HG03378 (cell line): Measurements from ENCODE around the gene TRIM63.

Experiments used
- ATAC-seq: cut with Tn5 transposase; IDR thresholded peaks from one replicate; pipeline ENCODE4 v1.9.1; 2021; ENCODE audit warnings: mild to moderate bottlenecking, moderate library complexity; ENCODE audit not compliant: unreplicated experiment

Gene TRIM63

DNA sequence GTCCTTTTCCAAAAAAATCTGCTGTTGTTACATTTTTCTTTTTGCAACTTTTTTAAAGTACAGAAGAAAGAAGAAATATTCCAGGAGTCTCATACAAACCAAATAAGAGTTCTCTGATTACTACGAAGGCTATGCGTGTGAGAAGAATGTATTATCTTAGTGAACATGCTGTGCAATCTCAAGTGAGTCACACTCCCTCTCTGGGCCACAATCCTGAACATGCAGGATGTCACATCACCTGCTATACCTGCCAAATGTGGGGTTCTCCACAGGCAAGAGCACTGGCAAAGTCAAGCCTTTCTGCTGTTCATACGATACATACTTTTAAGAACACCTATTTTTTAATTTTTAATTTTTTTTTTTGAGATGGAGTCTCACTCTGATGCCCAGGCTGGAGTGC, 21.7 kb upstream of the TRIM63 start:
- ATAC-seq, result no peak

- ATAC-seq, result no peak
Measured at GRCh38 chr1:26084844-26085243, 17.4 kb upstream of the TRIM63 start.

DNA sequence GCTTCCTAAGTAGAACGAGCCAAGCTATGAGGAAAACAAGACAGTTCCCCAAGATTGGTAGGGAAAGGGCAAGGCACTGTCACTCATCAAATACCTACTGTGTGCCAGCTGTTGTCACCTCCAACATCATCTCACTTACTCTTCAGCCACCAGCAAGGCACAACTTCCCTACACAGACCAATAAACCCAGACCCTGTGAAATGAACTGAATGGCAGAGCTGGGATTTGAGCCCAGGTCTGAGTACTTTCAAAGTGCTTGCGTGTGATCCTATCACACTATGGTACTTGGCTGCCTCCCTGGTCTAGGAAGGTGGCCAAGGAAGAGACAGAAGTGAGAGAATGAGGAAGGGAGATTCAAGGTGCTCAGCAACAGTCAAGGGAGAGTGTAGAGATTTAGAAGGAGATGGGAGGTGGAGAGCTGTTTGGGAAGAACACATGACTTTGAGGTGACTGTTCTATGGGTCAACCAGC, 16.7 kb upstream of the TRIM63 start:
- no peak for ATAC-seq

DNA sequence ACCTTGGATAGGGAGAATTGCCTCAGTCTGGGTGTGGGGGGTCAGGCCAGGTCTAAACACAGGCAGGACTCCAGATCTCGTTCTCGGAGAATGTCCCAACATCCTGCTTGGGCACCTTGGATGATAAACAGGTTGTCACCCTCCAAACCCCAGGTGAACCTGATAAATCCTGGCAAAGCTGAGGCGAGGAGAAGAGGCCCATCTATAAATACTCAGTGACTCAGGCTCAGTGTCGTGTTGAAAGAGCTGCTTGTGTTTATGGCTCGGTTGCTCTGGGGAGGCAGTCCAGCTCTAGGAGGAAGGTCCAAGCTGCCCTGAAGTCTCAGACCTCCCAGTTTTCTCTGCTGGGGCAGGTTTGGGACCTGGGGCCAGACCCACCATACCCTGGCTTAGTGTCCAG, 15.8 kb upstream of the TRIM63 start:
- no peak for ATAC-seq

DNA sequence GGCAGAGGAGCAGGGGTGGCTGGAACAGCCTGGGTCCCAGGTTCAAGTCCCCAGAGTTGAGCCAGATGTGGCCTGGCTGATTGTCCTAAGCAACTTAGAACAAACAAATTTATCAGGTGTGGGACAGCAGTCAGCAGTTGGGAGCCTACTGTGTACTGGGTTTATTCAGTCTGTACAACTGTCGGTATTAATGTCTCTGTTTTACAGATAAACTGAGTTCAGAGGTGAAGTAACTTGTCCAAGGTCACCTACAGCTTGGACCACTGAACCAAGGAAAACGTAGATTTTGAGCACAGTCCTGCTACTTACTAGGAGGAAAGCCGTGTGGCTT, 14.6 kb upstream of the TRIM63 start:
- no peak for ATAC-seq

DNA sequence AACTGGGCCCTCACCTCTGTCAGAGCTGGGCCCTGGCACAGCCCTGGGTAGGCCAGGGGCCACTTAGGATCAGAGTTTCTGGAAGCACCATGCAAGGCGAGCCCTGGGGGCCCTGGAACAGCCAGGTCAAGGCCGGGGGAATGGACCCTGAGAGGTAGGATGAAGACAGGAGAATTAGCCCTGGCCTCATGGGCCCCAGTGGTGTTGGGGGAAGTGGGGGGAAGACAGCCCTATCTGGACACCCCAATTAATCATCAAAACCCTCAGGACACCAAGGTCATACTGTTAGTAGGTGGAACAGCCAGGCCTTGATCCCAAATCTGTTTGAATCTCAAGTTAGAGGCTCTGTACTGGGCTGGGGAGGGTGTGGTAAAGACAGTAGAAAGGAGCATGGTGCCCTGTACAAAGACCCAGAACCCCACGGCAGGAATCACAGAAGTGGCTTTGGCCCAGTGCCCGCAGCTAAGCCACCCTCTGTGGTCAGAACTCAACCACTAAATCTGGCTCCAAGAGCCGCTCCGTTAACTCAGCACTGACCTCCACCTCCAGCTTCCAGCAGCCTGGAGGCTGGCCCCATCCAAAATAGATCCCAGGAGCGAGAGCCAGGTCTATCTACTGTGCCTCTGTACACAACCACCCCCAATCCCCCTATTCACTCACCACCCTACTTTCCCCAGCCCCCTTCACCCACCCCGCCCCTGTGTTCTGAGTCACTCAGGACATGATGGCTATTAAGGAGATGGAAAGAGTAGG, 14.0 kb upstream of the TRIM63 start:
- no peak for ATAC-seq

DNA sequence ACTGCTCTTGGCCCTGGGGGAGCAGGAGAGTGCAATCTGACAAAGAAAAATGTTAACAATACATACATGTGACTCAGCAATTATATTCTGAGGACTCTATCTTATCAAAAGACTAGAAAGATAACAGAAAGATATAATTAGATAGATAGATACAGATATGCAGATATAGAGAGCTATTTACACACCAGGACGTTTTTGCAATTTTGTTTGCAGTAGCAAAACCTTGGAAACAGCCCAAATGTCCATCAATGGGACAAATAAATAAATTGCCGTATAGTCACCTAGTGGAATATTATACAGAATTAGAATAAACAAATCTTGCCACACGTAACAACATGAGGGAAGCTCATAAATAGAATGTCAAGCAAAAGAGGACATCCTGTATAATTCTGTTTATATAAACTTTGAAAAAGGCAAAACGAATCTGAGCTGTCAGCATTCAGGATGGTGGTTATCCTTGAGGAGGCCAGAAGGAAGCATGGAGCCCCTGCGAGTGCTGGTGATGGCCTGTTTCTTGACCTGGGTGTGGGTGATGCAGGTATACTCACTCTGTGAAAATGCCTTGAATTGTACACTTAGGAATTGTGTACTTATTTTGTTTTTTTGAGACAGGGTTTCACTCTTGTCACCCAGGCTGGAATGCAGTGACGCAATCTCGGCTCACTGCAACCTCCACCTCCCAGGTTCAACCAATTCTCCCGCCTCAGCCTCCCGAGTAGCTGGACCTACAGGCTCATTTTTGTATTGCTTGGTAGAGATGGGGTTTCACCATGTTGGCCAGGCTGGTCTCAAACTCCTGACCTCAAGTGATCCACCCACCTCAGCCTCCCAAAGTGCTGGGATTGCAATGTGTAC, 12.8 kb upstream of the TRIM63 start:
- ATAC-seq, result no peak

DNA sequence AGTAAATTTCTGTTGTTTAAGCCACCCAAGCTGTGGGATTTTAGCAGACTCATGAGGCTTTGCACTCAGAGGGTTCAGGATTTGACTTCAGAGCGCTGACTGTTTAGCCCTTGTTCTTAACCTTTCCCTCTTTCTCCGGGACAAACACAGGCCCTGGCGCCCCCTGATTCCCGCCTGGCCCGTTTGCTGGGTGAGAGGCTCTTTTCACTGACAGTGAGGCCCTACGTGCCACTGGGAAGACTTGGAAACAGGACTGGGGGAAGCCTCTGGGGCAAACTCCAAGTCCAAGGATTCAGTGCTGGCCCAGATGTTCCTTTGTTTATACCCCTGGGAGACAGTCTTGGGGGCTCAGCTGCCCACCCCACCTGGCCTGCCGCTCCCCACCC, 11.7 kb upstream of the TRIM63 start:
- ATAC-seq, result no peak

GRCh38 chr1:26078286-26079177, 11.1 kb upstream of the TRIM63 start:
- no peak for ATAC-seq

DNA sequence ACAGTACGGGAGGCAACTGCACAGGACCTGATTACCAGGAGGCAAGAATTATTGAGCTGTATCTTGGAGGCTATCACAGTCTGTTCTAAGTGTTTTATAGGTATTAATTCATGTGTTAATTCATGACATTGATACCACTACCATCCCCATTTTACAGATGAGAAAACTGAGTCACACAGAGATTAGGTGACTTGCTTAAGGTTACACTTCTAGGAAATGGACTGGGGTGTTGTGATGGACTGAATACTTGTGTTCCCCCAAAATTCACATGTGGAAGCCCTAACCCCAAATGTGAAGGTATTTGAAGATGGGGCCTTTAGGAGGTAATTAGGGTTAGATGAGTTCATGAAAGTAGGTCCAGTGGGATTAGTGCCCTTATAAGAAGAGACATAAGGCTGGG, 10.1 kb upstream of the TRIM63 start:
- ATAC-seq, result no peak

DNA sequence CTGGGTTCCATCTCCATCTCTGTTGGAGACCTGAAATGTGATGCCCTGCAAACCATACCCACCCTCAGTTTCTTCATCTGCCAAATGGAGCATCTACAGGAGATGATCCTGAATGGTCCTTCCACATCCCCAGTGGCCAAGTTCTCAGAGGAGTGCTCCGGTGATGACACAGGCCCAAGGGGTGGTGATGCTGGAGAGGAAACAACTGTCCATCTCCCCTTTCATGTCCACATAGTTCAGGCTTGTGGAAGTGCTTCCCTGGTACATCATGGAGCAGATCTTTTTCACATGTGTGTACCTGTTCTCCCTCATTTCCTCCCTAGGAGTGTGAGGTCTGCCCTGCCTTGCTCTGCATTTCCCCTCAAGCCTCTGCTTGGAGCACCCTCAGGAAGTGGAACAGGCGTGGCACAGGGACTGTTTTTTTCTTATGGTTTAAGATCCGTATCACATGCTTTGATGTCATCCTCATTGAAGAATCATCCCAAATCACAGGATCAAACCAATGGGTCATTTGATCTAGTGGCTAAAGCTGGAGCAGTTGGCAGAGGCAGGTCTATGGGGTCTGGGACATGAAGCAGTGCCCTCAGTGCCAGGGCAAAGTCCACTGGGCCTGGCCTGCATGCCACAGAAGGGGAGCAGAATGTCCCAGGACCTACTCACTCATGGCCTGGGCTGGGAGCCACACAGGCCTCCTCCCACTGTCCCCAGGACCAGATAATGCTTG, 8.2 kb upstream of the TRIM63 start:
- ATAC-seq, result no peak

DNA sequence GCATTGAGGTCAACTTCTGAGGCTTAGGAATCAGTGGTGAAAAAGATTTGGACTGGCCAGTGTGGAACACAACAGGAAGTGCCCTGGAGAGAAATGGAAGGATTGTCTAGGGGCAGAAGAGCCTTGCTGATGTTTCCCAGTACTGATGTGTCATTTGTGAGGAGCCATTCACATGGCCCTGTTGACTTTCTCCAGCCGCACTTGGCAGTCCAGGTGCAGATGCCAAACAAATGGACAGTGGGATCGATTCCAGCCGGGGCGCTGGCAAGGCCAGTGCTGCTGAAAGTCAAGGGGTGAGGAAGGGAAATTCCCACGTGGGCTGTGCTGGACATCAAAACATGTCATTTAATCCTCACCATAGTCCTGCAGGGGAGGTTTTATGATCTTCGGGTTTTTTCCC, 4.9 kb upstream of the TRIM63 start:
- no peak for ATAC-seq

DNA sequence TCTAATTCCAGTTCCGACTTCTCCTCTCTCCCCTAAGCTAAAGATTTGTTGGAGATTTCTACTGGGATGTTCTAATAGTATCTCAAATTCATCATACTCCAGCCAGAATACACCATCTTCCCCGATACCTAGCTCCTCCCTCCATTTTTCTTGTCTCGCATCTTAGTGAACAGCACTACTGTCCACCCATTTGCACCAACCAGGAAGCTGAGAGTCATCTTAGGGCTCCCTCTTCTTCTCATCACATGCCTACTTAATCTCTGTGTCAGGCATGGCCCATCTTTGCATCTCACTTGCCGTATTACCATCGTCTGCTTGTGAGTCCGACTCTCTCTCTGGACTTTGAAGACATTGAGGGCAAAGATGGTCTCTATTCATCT, 3.5 kb upstream of the TRIM63 start:
- ATAC-seq, result no peak

- ATAC-seq, result no peak
Measured at GRCh38 chr1:26070296-26070962, 3.0 kb upstream of the TRIM63 start.

DNA sequence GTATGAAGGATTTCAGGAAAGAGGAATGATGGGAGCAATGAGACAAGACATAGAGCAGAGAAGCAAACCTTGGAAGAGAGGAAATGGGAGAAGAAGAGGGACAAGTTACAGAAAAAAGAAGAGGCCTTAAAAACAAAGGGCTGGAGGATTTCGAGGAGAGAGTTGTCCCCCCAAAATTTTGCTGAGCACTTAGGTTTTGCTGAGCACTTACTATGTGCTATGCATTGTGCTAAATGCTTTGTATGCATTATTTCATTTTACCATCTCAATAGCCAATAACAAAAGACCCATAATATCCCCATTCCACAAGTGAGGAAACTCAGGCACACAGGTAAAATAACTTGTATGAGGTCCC, 2.5 kb upstream of the TRIM63 start:
- ATAC-seq, result no peak

GRCh38 chr1:26066857-26067256, 573 bp downstream of the TRIM63 start:
- ATAC-seq, result no peak

- no peak for ATAC-seq
Measured at GRCh38 chr1:26066160-26066559, 1.3 kb downstream of the TRIM63 start.

GRCh38 chr1:26064553-26064952, 2.9 kb downstream of the TRIM63 start:
- no peak for ATAC-seq

- ATAC-seq, result no peak
Measured at GRCh38 chr1:26060832-26061574, 6.4 kb downstream of the TRIM63 start.

GRCh38 chr1:26059906-26060305, 7.5 kb downstream of the TRIM63 start:
- ATAC-seq, result no peak
